Activated naive CD8-positive, alpha-beta T cell treated with anti-CD3 and anti-CD28 coated beads for 36 hours (primary cell): ENCODE measurements around the gene FAM83G. TPM values are rescaled to one million over a fixed set of nuclear protein-coding genes. Genes with fewer than 3 reads are reported as not detected.

ENCODE experiments used
- DNase-seq: peaks from one replicate; pipeline ENCODE4 v3.0.0; 2021
- H3K27ac Mint-ChIP-seq: one replicate; pipeline ENCODE4 v1.8.0; 2022; ENCODE audit warnings: mild to moderate bottlenecking, moderate library complexity, mixed read lengths
- H3K27me3 Mint-ChIP-seq: one replicate; pipeline ENCODE4 v1.8.0; 2022; ENCODE audit warnings: mild to moderate bottlenecking, mixed read lengths
- H3K36me3 Mint-ChIP-seq: one replicate; pipeline ENCODE4 v1.8.0; 2021; ENCODE audit warnings: mild to moderate bottlenecking, mixed read lengths
- H3K4me1 Mint-ChIP-seq: one replicate; pipeline ENCODE4 v1.8.0; 2021; ENCODE audit warnings: mixed read lengths
- H3K4me3 Mint-ChIP-seq: one replicate; pipeline ENCODE4 v1.8.0; 2022; ENCODE audit warnings: mild to moderate bottlenecking, moderate library complexity, mixed read lengths
- H3K9me3 Mint-ChIP-seq: one replicate; pipeline ENCODE4 v1.8.0; 2022; ENCODE audit warnings: mixed read lengths
- total RNA-seq, 2 experiments: library from RNA; stranded (reverse); gene quantifications; one replicate each; pipeline ENCODE4 v1.2.3, GENCODE V29; 2021

Gene FAM83G
- total RNA-seq, 2 experiments from 2014 or later = 10.3 to 10.4 TPM

DNA sequence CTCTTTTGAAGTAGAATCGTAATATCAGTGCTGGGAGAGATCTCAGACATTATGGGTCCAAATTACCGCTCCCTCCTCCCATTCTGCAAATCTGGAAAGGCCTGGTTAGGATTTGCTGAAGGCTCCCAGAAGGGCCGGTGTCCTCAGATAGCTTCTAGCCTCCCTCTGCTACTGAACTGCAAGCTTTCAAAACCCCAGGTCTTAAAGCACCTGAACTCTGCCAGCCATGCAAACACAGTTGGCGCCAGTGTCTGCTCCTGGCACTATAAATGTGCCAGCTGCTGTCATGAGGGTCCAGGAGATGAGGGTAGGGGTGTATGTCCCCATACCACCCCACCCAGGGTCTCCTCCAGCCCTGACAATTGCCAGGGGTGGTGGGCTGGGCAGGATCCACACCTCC lies 28.4 kb downstream of the FAM83G start:
- Mint-ChIP-seq H3K4me3 (no peak overlapping the region), H3K27ac (no peak overlapping the region), H3K9me3 (no peaks in the 10 kb centered on the region), H3K4me1 (peaks cover 8% of the 10 kb centered on the region), H3K36me3 (peaks cover 2% of the 10 kb centered on the region), H3K27me3 (no peaks in the 10 kb centered on the region)
- no peak for DNase-seq

DNA sequence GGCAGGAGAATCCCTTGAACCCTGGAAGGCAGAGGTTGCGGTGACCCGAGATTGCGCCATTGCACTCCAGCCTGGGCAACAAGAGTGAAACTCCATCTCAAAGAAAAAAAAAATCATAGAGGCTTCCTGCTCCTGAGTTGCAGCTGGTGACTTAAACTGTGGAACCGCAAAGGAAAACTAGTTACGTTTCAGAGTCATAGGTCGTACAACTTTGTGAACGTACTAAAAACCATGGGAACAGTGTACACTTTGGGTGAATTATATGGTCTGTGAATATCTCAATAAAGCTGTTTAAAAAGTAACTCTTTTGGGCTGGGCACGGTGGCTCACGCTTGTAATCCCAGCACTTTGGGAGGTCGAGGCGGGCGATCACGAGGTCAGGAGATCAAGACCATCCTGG lies 29.0 kb downstream of the FAM83G start:
- peaks cover 8% of the 10 kb centered on the region for H3K4me1 Mint-ChIP-seq
- no peak overlapping the region for H3K4me3 Mint-ChIP-seq
- H3K9me3 Mint-ChIP-seq = no peaks in the 10 kb centered on the region
- H3K27me3 Mint-ChIP-seq = no peaks in the 10 kb centered on the region
- no peak overlapping the region for H3K27ac Mint-ChIP-seq
- H3K36me3 Mint-ChIP-seq = peaks cover 2% of the 10 kb centered on the region
- DNase-seq = no peak

DNA sequence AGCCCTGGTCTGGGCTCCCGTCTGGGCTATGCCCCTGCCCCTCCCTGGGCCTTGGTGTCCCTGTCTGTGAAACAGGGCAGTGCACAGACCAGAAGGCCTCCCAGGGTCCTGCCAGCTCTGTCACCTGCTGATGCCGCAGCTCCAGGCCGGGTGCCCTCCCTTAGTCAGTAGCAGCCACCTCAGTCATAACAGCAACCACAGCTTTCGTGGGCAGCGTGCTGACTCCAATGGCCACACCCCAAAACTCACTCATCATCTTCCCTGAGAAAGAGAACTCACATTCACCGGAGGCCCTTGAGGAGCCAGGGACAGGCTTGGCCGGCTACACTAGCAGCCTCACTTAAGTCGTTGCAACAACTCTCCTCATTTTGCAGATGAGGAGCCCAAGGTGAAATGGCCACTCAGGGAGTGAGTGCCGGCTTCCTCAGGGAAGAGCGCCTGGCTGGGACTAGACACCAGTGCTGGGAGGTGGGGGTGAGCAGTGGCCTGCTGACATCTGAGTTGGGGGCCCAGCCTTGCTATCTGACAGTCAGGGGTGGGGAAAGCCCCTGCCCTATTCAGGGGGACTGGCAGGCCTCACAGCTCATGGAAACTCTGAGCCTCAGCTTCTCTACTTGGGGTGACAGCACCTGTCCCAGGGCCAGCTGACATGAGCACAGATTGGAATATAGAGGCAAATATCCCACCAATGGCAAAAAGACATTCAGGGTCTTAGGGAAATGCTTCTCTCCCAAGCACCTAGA lies 30.0 kb downstream of the FAM83G start:
- Mint-ChIP-seq H3K36me3 (peaks cover 2% of the 10 kb centered on the region), H3K4me1 (peaks cover 11% of the 10 kb centered on the region), H3K27me3 (no peaks in the 10 kb centered on the region), H3K9me3 (no peaks in the 10 kb centered on the region), H3K4me3 (no peak overlapping the region), H3K27ac (no peak overlapping the region)
- DNase-seq = no peak

DNA sequence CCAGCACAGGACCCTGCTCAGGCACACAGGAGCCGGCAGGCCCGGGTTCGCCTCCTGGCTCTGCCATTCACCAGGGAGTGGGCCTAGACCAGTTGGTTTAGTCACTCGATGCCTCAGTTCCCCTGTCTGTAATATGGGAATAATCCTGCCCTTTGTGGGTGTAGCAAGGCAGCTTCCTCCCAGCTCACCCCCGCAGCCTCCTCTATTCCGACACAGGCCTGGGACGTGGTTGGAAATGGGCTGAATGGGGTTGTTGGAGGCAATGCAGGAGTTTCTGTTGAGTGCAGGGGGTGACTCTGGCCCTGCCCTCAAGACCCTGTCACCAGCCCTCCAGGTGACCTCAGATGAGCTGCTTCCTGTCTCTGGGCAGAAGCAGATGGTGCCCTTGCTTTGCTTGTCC lies 32.8 kb downstream of the FAM83G start:
- Mint-ChIP-seq H3K4me3 (no peak overlapping the region), H3K9me3 (no peaks in the 10 kb centered on the region), H3K4me1 (peaks cover 12% of the 10 kb centered on the region), H3K36me3 (peaks cover 2% of the 10 kb centered on the region), H3K27ac (no peak overlapping the region), H3K27me3 (no peaks in the 10 kb centered on the region)
- DNase-seq = no peak

DNA sequence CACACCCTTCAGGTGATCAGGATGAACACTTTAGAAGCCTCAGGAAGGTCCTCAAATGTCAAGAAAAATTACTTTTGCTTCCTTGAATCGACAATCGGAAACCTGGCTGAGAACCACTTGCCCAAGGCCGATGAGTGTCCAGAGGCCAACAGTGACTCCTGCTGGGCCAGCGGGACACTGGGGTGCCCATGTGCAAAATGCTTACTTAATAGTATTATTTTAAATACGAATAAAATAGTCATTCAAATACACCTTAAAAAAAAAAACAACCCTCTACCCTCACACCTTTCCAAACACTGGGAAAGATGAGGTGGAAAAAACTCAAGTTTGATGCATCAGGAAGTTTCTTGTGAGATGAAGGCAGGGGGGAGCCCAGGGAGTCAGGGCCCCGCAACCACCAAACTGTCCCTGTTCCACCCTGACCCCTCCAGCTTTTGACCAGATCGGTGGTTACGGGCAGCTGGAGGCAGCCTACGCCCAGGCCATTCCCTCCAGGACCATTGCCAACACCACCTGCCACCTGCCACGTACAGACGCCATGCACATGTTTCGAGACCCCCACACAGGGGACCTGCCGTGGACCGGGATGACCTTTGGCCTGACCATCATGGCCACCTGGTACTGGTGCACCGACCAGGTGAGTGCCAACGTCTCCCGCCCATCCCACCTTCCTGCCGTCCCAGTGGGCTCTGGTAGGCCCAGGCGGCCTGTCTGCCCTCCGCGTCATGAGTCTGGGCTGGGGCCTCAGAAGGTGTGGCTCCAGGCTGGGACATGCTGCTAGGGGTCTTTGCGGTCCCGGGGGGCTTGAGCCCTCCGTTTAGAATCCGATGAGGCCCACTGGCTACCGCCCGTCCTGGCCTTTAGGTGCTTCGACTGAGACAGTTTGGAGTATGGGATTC lies 33.7 kb downstream of the FAM83G start:
- H3K9me3 Mint-ChIP-seq = no peaks in the 10 kb centered on the region
- peaks cover 12% of the 10 kb centered on the region for H3K4me1 Mint-ChIP-seq
- no peak for DNase-seq
- H3K4me3 Mint-ChIP-seq = no peak overlapping the region
- no peak overlapping the region for H3K27ac Mint-ChIP-seq
- no peaks in the 10 kb centered on the region for H3K36me3 Mint-ChIP-seq
- no peaks in the 10 kb centered on the region for H3K27me3 Mint-ChIP-seq

DNA sequence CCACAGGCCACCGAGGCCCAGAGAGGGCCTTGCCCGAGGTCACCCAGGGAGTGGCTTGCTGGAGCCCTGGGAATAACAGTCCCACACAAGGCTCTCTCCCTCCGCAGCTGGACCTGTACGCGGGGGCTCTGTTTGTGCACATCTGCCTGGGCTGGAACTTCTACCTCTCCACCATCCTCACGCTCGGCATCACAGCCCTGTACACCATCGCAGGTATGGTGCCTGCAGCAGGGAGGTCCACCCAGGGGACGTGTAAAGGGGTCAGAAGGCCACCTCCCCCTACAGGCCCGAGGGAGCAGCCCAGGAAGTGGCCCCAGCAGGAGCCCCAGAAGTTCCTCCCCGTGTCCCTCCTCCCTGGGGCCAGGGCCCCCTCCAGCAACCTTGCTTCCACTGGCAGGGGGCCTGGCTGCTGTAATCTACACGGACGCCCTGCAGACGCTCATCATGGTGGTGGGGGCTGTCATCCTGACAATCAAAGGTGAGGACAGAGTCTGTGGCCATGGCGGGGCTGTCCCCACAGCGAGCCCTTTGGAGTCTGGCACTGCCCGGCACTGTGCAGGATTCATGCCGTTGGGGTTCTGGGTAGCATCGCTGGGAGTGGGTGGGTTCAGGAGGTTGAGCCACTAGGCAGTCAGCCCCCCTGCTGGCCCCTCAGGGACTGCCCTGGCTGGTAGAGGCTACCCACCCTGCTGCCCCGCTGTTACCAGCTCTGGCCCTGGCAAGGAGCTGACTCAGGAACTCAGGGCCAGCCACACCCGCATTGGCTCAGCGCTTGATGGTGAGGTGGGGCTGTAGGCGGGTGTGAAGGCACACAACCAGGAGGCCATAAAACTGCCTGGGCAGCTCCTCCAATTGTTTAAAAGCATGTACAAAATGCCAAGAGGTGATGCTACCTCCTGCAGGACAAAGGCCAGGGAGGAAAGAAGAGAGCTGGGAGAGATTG lies 35.3 kb downstream of the FAM83G start:
- no peaks in the 10 kb centered on the region for H3K9me3 Mint-ChIP-seq
- H3K4me3 Mint-ChIP-seq = no peak overlapping the region
- H3K27ac Mint-ChIP-seq = no peak overlapping the region
- H3K4me1 Mint-ChIP-seq = peaks cover 4% of the 10 kb centered on the region
- no peaks in the 10 kb centered on the region for H3K36me3 Mint-ChIP-seq
- no peak for DNase-seq
- H3K27me3 Mint-ChIP-seq = no peaks in the 10 kb centered on the region

DNA sequence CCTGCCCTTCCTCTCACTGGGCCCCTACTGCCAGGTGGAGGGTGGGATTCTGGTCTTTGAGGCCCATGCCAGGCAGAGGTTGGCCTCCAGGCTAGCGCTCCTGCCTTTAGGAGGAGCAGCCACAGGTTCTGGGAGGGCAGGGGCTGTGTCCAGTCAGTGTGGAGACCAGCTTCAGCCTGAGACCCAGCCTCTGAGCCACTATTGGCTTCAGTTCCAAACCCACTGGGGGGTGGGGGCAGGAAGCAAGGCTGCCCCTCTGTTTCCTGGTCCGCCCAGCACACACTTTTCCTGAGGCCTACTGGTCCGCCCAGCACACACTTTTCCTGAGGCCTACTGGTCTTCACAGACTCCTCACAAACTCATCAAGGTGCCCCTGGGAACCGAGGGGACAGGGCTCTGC lies 36.2 kb downstream of the FAM83G start:
- DNase-seq = no peak
- Mint-ChIP-seq H3K4me1 (peaks cover 4% of the 10 kb centered on the region), H3K27me3 (no peaks in the 10 kb centered on the region), H3K9me3 (no peaks in the 10 kb centered on the region), H3K36me3 (no peaks in the 10 kb centered on the region), H3K27ac (no peak overlapping the region), H3K4me3 (no peak overlapping the region)

DNA sequence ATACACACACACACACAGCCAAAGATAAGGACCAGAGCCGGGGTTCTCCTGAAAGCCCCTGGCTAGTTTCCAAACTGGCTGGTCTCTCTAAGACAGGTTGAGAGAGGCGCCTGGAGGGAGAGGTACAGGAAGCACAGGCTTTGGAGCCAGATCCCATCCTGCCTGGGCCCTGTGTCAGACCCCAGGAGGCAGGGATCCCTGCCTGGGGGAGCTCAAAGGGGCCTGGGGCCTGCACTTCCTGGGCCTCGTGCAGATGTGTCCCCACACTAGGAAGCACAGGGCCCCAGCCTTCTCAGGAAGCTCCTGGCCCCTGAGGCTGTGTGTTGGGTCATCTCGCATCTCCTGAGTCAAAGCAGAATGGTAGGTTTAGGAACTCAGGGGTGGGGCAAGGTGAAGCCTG lies 36.6 kb downstream of the FAM83G start:
- peaks cover 7% of the 10 kb centered on the region for H3K4me1 Mint-ChIP-seq
- no peaks in the 10 kb centered on the region for H3K36me3 Mint-ChIP-seq
- H3K27me3 Mint-ChIP-seq = no peaks in the 10 kb centered on the region
- H3K4me3 Mint-ChIP-seq = no peak overlapping the region
- no peak for DNase-seq
- H3K27ac Mint-ChIP-seq = no peak overlapping the region
- no peaks in the 10 kb centered on the region for H3K9me3 Mint-ChIP-seq

DNA sequence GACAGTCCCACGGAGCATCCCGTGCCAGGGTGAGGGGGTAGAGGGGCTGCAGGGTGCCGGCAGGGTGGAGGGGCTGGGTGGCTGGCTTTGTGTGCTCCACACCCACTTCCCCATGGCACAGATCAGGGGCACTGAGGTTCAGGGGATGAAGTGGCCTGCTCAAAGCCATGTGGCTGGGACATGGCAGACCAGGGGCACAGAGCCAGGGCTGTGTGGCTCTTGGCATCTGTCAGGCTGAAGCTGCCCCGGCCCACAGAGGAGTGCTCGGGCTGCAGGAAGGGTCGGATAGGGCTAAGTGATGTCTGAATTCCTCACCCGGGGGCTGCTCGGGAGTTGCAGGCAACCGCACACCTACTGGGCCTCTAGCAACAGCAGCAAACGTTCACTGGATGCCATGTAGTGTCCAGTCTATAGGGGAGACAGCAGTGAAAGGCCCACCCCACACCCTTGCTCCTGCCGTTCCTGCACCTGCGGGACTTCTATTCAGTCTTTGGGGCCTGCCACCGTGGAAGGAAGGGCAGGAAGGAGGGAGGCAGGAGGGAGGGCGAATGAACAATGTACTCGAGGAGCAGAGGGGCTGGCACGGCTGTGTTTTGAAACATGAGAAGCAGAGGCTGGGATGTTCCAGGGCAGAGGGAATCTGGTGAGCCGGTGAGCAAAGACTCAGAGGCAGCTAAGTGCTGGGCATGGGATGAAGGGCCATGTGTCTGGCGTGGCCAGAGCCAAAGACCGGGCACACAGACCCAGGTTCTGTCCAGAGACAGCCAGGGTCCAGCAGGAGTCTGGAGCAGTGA lies 37.5 kb downstream of the FAM83G start:
- Mint-ChIP-seq H3K4me1 (peaks cover 12% of the 10 kb centered on the region), H3K36me3 (no peaks in the 10 kb centered on the region), H3K4me3 (no peak overlapping the region), H3K27ac (no peak overlapping the region), H3K27me3 (no peaks in the 10 kb centered on the region), H3K9me3 (no peaks in the 10 kb centered on the region)
- no peak for DNase-seq

DNA sequence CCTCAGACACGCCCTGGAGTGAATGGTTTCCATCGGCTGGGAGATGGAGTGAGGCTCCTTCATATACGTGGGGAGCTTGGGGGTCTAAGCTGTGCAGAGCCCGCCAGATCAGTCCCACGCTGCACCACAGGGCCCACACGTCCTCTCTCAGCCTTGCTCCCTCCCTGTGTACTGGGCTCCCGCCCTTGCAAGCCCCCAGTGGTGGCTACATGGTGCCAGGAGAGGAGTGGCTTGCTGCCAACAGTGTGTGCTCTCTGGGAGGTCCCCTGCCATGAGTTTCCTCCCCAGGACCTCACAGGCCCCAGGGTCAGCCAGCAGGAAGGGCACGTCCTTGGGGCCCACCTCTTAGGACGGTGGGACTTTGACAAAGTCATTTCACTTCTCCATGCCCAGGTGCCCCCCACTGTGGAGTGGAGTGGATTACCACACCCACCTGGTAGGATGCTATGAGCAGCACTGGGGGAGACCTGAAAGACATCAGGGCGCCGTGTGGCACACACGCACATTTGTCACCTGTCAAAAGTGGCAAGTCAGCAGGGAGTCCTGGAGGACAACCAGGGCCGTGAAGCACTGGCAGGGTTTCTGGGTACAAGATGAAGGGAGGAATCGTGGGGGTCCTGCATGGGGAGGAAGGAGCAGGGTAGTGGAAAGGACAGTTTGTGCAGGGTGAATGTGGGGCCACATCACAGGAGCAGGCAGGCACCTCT lies 38.9 kb downstream of the FAM83G start:
- H3K36me3 Mint-ChIP-seq = no peaks in the 10 kb centered on the region
- no peak overlapping the region for H3K27ac Mint-ChIP-seq
- peaks cover 19% of the 10 kb centered on the region for H3K4me1 Mint-ChIP-seq
- DNase-seq = no peak
- H3K27me3 Mint-ChIP-seq = no peaks in the 10 kb centered on the region
- H3K9me3 Mint-ChIP-seq = no peaks in the 10 kb centered on the region
- H3K4me3 Mint-ChIP-seq = no peak overlapping the region

DNA sequence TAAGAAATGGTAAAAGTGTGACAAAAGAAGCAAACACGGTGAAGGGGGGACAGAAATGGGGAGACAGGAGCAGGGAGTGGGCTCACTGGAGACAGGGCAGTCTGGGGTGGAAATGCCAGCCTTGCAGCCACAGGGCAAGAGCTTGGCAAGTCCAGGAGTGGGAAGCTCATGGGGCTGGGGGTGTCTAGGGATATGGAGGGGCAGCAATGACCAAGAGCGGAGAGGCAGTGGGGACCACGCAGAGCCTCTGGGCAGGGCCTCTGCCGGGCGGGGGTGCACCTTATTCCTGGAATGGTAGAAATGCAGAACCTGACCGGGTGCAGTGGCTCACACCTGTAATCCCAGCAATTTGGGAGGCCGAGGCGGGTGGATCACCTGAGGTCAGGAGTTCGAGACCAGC lies 40.0 kb downstream of the FAM83G start:
- Mint-ChIP-seq H3K9me3 (no peaks in the 10 kb centered on the region), H3K4me3 (no peak overlapping the region), H3K27me3 (no peaks in the 10 kb centered on the region), H3K27ac (no peak overlapping the region), H3K4me1 (peaks cover 19% of the 10 kb centered on the region), H3K36me3 (no peaks in the 10 kb centered on the region)
- DNase-seq = no peak

DNA sequence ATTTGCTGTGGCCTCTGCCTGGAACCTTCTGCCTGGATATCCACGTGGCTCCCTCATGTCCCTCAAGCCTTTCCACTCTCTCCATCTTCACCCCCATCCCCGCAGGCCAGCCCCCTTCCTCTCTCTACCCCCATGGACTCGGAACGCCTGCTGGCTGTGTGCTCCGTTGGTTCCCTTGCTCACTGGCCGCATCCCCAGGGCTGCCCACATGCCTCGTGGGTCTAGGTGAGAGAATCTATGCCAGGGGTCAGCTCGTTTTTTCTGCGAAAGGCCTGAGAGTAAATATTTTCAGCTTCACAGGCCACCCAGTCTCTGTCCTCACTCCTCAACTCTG lies 40.6 kb downstream of the FAM83G start:
- H3K4me1 Mint-ChIP-seq = peaks cover 19% of the 10 kb centered on the region
- no peak overlapping the region for H3K4me3 Mint-ChIP-seq
- H3K27me3 Mint-ChIP-seq = no peaks in the 10 kb centered on the region
- no peaks in the 10 kb centered on the region for H3K9me3 Mint-ChIP-seq
- H3K36me3 Mint-ChIP-seq = no peaks in the 10 kb centered on the region
- no peak overlapping the region for H3K27ac Mint-ChIP-seq
- DNase-seq = no peak

DNA sequence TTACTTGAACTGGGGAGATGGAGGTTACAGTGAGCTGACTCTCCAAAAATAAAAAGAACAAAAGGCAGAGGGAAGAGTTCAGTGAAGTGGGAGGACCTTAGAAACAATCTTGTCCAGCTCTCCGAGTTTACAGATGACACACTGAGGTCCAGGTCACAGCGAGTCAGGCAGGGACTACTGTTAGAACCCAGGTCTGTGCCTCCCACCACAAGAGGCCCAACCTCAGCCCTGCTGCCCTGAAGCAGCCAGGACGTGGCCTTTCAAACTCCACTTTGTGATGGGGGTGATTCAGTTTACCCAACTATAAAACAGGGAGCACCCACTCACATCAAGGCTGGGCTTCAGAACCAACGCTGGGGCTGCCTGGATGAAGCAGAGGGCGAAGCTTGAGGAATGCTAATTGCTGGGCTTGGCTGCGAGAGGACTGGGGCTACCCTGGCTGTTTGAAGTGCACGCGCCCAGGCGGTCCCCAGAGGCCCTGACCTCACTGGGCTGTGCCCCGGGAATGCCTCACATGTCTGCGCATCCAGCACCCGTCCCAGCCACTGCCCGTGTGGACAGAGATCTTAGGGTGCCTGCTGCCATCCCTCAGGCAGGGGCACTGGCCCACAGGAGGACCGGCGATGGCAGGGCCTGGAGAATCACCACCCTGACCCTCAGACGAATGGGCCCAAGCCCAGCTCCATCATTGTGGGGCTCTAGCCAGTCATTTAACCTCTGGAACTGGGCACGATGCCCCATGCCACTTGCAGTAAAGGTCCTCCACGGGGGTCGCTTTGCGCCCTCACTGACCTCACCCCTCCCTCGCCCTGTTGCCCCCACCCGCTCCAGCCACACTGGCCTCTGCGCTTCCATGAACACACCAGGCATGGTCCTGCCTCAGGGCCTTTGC lies 41.2 kb downstream of the FAM83G start:
- no peaks in the 10 kb centered on the region for H3K36me3 Mint-ChIP-seq
- H3K4me1 Mint-ChIP-seq = peaks cover 19% of the 10 kb centered on the region
- no peaks in the 10 kb centered on the region for H3K27me3 Mint-ChIP-seq
- no peak for DNase-seq
- no peak overlapping the region for H3K4me3 Mint-ChIP-seq
- no peak overlapping the region for H3K27ac Mint-ChIP-seq
- H3K9me3 Mint-ChIP-seq = no peaks in the 10 kb centered on the region
